ENCODE data around the gene SLC22A7.

DNA sequence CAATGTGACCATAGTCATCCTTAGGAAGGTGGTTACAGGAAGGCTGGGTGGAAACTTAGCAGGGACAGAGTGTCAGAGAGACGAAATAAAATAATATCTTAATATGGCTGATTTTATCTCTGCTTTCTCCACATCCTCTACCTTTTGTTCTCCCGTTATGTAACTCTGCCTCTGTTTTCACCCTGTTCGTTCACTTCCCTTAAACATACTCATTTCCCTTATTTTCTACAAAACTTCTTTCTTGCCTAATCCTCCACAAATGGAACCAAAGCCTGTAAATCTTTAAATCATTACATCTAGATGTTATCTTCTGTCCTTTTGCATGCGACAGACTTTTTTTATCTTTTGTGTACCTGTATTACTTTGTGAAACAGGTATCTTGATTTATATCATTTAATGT lies 33.8 kb downstream of the SLC22A7 start:
- TF ChIP-seq, protein P1, sequence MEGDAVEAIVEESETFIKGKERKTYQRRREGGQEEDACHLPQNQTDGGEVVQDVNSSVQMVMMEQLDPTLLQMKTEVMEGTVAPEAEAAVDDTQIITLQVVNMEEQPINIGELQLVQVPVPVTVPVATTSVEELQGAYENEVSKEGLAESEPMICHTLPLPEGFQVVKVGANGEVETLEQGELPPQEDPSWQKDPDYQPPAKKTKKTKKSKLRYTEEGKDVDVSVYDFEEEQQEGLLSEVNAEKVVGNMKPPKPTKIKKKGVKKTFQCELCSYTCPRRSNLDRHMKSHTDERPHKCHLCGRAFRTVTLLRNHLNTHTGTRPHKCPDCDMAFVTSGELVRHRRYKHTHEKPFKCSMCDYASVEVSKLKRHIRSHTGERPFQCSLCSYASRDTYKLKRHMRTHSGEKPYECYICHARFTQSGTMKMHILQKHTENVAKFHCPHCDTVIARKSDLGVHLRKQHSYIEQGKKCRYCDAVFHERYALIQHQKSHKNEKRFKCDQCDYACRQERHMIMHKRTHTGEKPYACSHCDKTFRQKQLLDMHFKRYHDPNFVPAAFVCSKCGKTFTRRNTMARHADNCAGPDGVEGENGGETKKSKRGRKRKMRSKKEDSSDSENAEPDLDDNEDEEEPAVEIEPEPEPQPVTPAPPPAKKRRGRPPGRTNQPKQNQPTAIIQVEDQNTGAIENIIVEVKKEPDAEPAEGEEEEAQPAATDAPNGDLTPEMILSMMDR (IDR thresholded peaks at IDR 0.05) = no peak
- TF ChIP-seq POLR2A (IDR thresholded peaks at IDR 0.05) (no peak), POLR2AphosphoS5 (IDR thresholded peaks at IDR 0.05) (no peak), EP300 (IDR thresholded peaks at IDR 0.05) (no peak)
